Lower lobe of right lung (tissue), 2 donors: ENCODE measurements around the gene ROPN1B. TPM values are rescaled to one million over a fixed set of nuclear protein-coding genes. Genes with fewer than 3 reads are reported as not detected.

Experiments used
- ATAC-seq, 2 donors: fragments of 200-7000 bp; cut with Tn5 transposase; one replicate each; pipeline ENCODE4 v1.9.1; 2020 to 2022; ENCODE audit warnings: mild to moderate bottlenecking in 2 of 2, moderate library complexity in 2 of 2
- DNase-seq: peaks from one replicate; pipeline ENCODE4 v3.0.0-alpha.2; 2020
- H3K27ac ChIP-seq: fragments of 200-600 bp; one replicate; pipeline ENCODE4 v1.8.0; 2022
- H3K27me3 ChIP-seq: fragments of 200-600 bp; one replicate; pipeline ENCODE4 v1.8.0; 2022; ENCODE audit warnings: low read depth
- H3K36me3 ChIP-seq: fragments of 200-600 bp; one replicate; pipeline ENCODE4 v1.8.0; 2022; ENCODE audit warnings: mild to moderate bottlenecking
- H3K4me1 ChIP-seq: fragments of 200-600 bp; one replicate; pipeline ENCODE4 v1.8.0; 2022
- H3K4me3 ChIP-seq: fragments of 200-600 bp; one replicate; pipeline ENCODE4 v1.8.0; 2022; ENCODE audit warnings: mild to moderate bottlenecking
- H3K9me3 ChIP-seq: fragments of 200-600 bp; one replicate; pipeline ENCODE4 v1.8.0; 2022
- intact Hi-C: fragments of 100-400 bp; cut with DNase I; formaldehyde crosslinking; loops from one replicate; pipeline ENCODE4 v1.11.0; 2022
- total RNA-seq: library from RNA; stranded (reverse); fragmentation: NEBNext Ultra II Directional; extraction: Animal tissue kit (Norgen Biotek cat#: 25700); gene quantifications from one replicate; pipeline ENCODE4 v1.2.1, GENCODE V29; 2021
- TF ChIP-seq, protein P1 (sequence below): fragments of 200-600 bp; IDR thresholded peaks from one replicate; pipeline ENCODE4 v1.8.0; 2022; ENCODE audit warnings: antibody characterized with exemption, mild to moderate bottlenecking
- donor health status: DM: no; HTN: yes; CAD: no; lungs with severe emphysema.

The ROPN1B gene
- total RNA-seq, 1 donor from 2014 or later, result 0.50 TPM

DNA sequence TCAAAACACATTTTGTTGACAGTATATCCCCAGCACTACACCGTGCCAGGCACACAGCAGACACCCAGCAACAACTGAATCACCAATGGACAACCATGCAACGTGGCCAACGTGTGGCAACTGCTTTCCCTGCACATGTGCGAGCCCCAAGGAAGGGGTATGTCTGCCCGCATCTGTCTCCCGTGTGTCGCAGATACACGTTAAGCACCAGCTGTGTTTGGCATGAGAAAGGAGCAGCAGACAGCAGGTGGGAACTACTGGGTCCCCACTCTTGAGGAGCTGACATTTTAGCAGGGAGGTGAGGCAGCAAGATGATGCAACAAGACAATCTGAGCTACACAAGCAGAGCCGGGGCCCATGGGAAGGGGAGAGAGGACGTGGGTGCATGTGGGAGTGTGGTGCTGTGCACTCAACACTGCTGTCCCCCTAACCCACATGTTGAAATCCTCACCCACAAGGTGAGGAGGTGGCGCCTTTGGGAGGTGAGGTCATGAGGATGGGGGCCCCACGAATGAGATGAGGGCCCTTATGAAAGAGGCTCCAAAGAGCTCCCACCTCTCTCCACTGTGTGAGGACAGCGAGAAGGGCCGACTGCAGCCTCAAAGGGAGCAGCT lies 56.2 kb downstream of the ROPN1B start:
- Histone ChIP-seq H3K9me3 (peaks cover 12% of the 10 kb centered on the region), H3K36me3 (peaks cover 21% of the 10 kb centered on the region), H3K27me3 (no peaks in the 10 kb centered on the region), H3K4me3 (no peak overlapping the region), H3K4me1 (no peaks in the 10 kb centered on the region), H3K27ac (no peak overlapping the region)
- ATAC-seq, result no peak
- TF ChIP-seq, protein P1, sequence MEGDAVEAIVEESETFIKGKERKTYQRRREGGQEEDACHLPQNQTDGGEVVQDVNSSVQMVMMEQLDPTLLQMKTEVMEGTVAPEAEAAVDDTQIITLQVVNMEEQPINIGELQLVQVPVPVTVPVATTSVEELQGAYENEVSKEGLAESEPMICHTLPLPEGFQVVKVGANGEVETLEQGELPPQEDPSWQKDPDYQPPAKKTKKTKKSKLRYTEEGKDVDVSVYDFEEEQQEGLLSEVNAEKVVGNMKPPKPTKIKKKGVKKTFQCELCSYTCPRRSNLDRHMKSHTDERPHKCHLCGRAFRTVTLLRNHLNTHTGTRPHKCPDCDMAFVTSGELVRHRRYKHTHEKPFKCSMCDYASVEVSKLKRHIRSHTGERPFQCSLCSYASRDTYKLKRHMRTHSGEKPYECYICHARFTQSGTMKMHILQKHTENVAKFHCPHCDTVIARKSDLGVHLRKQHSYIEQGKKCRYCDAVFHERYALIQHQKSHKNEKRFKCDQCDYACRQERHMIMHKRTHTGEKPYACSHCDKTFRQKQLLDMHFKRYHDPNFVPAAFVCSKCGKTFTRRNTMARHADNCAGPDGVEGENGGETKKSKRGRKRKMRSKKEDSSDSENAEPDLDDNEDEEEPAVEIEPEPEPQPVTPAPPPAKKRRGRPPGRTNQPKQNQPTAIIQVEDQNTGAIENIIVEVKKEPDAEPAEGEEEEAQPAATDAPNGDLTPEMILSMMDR, result no peak
- no peak for DNase-seq
- intact Hi-C loops, result no loop called here

DNA sequence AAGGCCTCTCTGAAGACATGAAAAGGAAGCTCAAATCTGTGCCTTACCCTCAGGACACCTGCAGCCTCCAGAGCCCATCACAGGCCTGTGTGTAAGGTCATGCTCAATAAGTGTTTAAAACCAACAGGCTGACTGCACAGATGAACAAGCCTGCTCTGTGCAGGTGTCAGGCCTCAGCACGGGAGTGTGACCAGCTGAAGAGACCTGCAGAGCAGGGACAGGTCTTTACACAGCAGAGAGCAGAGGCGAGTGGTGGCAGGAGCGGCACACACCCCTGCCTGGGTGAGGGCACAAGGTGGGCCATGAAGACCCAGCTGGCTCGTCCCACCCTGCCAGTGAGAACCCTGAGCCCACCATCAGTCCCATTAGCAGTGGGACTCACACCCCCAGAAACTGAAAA lies 56.9 kb downstream of the ROPN1B start:
- DNase-seq (no peak), ATAC-seq (peak in 1 of 2 donors; percentile 8)
- Histone ChIP-seq H3K36me3 (peaks cover 21% of the 10 kb centered on the region), H3K27me3 (no peaks in the 10 kb centered on the region), H3K9me3 (peaks cover 12% of the 10 kb centered on the region), H3K4me3 (no peak overlapping the region), H3K27ac (no peak overlapping the region), H3K4me1 (no peaks in the 10 kb centered on the region)
- intact Hi-C loops, result no loop called here
- TF ChIP-seq, protein P1, result no peak

DNA sequence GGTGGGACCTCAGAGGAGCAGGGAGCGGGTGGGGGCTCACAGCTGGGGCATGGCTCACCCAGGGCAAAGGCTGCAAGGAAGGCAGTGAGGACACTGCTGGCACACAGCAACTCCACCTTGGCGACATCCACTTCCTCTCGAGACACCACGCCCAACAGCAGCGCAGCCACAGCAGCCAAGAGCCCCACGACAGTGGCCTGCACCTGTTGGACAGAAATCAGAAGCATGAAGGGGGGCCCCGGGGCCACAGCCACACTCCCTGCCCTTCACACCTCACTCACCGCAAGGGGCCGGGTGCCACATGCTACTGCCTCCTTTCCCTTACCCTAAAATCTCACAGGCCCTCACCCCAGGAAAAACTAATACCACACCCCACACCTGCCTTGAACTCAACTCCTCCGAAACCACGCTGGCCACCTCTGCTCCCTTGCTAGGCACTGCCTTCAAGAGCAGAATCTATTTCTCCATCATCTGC lies 57.3 kb downstream of the ROPN1B start:
- H3K36me3 ChIP-seq, result peaks cover 21% of the 10 kb centered on the region
- intact Hi-C loops, result no loop called here

DNA sequence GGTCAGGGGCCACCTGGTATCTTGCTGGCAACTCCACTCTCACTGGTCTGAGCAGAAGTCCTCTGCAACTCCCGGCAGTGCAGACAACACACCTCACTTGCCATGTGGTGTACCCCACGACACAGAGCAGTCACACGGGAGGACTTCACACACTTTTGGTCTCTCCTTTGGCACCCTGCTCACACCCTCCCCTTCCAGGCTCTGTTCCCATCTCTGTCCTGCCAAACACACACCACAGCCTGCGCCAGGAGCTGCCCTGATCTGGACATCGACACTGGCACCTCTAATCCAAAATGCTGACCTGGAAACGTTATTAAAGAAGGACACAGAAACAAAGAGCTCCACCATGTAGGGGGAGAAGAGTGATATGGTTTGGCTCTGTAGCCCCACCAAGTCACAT lies 57.8 kb downstream of the ROPN1B start:
- TF ChIP-seq, protein P1, result no peak
- intact Hi-C loops, result no loop called here
- Histone ChIP-seq H3K27ac (no peak overlapping the region), H3K4me3 (no peak overlapping the region), H3K27me3 (no peaks in the 10 kb centered on the region), H3K36me3 (peaks cover 22% of the 10 kb centered on the region), H3K4me1 (no peaks in the 10 kb centered on the region), H3K9me3 (peaks cover 12% of the 10 kb centered on the region)
- ATAC-seq (no peak), DNase-seq (no peak)

More for the DNA sequence above, 57.3 kb downstream of the ROPN1B start:
- H3K27me3 ChIP-seq, result no peaks in the 10 kb centered on the region
- H3K4me3 ChIP-seq, result no peak overlapping the region
- DNase-seq (no peak), ATAC-seq (no peak)
- peaks cover 12% of the 10 kb centered on the region for H3K9me3 ChIP-seq
- TF ChIP-seq, protein P1, result no peak
- H3K4me1 ChIP-seq, result no peaks in the 10 kb centered on the region
- H3K27ac ChIP-seq, result no peak overlapping the region

DNA sequence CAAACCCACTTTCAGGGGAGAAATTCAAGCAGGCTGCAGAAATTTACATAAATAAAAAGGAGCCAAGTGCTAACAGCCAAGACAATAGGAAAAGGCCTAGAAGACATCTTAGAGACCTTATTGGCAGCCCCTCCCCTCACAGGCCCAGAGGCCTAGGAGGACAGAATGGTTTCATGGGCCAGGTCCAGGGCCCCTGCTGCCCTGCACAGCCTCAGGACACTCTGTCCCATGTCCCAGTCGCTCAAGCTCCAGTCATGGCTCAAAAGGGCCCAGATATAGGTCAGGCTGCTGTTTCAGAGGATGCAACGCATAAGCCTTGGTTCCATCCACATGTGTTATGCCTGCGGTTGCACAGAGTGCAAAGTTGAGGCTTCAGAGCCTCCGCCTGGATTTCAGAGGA lies 59.1 kb downstream of the ROPN1B start:
- ATAC-seq (no peak), DNase-seq (no peak)
- no peak overlapping the region for H3K4me3 ChIP-seq
- TF ChIP-seq, protein P1, result no peak
- H3K9me3 ChIP-seq, result peaks cover 12% of the 10 kb centered on the region
- peaks cover 25% of the 10 kb centered on the region for H3K36me3 ChIP-seq
- H3K27me3 ChIP-seq, result no peaks in the 10 kb centered on the region
- H3K27ac ChIP-seq, result no peak overlapping the region
- intact Hi-C loops, result no loop called here
- no peaks in the 10 kb centered on the region for H3K4me1 ChIP-seq
